ENCODE results near the gene CCND3. TPM values are rescaled to one million over a fixed set of nuclear protein-coding genes. Genes with fewer than 3 reads are reported as not detected.
A peak's percentile ranks its signal among the peaks of the same experiment; 100 is the strongest.

The CCND3 gene
- total and polyA plus RNA-seq, 2 of the 13 experiments (the other 11 are each of a cell fraction or from before 2014, with no cell fraction given), result 4.3 to 7.2 TPM

DNA sequence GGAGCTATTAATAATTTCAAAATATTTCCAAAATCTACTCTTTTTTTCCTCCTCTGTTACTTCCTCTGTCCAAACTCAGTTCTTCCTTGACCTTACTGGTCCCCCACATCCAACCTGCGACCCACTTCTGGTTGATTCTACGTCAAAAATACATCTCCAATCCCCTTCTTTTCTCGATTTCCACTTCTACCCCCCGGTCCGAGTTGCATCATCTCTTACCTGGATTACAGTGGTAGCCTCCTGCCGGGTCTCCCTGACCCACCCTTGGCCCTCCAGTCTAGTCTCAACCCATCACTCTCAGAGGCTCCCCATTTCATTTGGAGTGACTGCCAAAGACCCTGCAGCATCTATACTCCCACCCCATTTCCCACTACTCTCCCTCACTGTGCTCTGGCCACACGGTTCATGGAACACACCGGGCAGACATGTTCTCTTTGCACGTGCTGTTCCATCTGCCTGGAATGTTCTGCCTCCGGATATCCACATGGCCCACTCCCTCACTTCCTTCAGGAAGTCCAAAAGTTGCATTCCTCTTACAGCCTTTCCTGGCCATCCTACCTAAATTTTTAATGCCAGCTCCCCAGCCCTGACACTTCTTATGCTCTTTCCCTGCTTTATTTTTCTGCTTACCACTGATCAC lies 6.1 kb upstream of the CCND3 start:
- no peaks in the 10 kb centered on the region for H3K36me3 ChIP-seq (replicated peaks in 1 of 2; ENCODE audit: control insufficient read depth in 1 of 2, insufficient read depth in 2 of 2, low read length in 2 of 2)
- peaks cover under 1% of the 10 kb centered on the region; the same call in 1 of the 2 replicates for H3K4me1 ChIP-seq (ENCODE audit: insufficient read depth, low read length)
- no peaks in the 10 kb centered on the region for H3K9me3 ChIP-seq (ENCODE audit: low read length)
- no peaks in the 10 kb centered on the region for H4K20me1 ChIP-seq (ENCODE audit: insufficient read depth, low read length)
- H2AFZ ChIP-seq (ENCODE audit: low read length), result no peak overlapping the region
- FAIRE-seq, result no peak
- no peak overlapping the region for H3K27ac ChIP-seq (ENCODE audit: extremely low read length, insufficient read depth, low read length)
- H3K27me3 ChIP-seq (ENCODE audit: control insufficient read depth in 1 of 2, insufficient read depth in 2 of 2, low read length in 2 of 2), result peaks cover 2 to 4% of the 10 kb centered on the region in 2 experiments; a peak in 2 of 5 replicates
- no peak overlapping the region for H3K4me2 ChIP-seq (ENCODE audit: low read depth, low read length)
- intact Hi-C loops (cut with micrococcal nuclease; ENCODE audit: unreplicated experiment) (no loop called here), in situ Hi-C loops (cut with HindIII; ENCODE audit: extremely low pct_ligation_motif_present, low pct_unique_long_range_greater_than_20kb) (no loop called here)
- peak; percentile 40 for TF ChIP-seq TEAD3 (CRISPR knock-in tag; optimal IDR thresholded peaks at IDR 0.05; ENCODE audit: borderline replicate concordance)
- no peak for TF ChIP-seq ZNF317 (CRISPR knock-in tag; IDR thresholded peaks at IDR 0.05)
- TF ChIP-seq ATF7 (IDR thresholded peaks at IDR 0.05), result peak; percentile 54
- TF ChIP-seq ATF7 (CRISPR knock-in tag; IDR thresholded peaks at IDR 0.05), result no peak
- TF ChIP-seq ZNF850 (CRISPR knock-in tag; conservative IDR thresholded peaks at IDR 0.05), result no peak
- TF ChIP-seq ZNF446 (CRISPR knock-in tag; IDR thresholded peaks at IDR 0.05), result no peak
- no peak for TF ChIP-seq HNRNPK (IDR thresholded peaks at IDR 0.05; ENCODE audit: low read depth, low read length, poor library complexity, severe bottlenecking)
- TF ChIP-seq BCL3 (CRISPR knock-in tag; IDR thresholded peaks at IDR 0.05), result no peak
- no peak for TF ChIP-seq ZBTB3 (CRISPR knock-in tag; IDR thresholded peaks at IDR 0.05; ENCODE audit: borderline replicate concordance, low read depth)
- ATAC-seq, result no peak
- DNase-seq (ENCODE audit: low spot score), result no peak
- BruUV-seq (replicated peaks), result no TSS peak
- WGBS (ENCODE audit: low lambda C conversion rate), result 39% methylated on average over 10 of the region's 10 CpGs
- no peaks in the 10 kb centered on the region for H3K79me2 ChIP-seq (ENCODE audit: insufficient read depth, low read length)
- H3K9ac ChIP-seq (ENCODE audit: insufficient read depth, low read depth, low read length), result no peak overlapping the region
- ChIA-PET CTCF (ENCODE audit: low intra/inter-chr PET ratio, low total read pairs) (no interaction called here), POLR2A (interaction anchor here (1.1 to 1.5 kb wide), 2 partner anchors 27 to 124 kb away, joined by 3 to 4 read pairs; partner anchors contain the start of genes BYSL and MED20)
- H3K4me3 ChIP-seq (replicated peaks in 1 of 3; ENCODE audit: insufficient read depth in 1 of 3, low read depth in 2 of 3, low read length in 3 of 3), result no peak overlapping the region
